GM19025 (cell line): ENCODE measurements around the gene P2RX2.

Source experiments
- ATAC-seq: cut with Tn5 transposase; IDR thresholded peaks from one replicate; pipeline ENCODE4 v1.9.1; 2021; ENCODE audit warnings: mild to moderate bottlenecking, low read depth, moderate library complexity; ENCODE audit not compliant: unreplicated experiment

The P2RX2 gene

DNA sequence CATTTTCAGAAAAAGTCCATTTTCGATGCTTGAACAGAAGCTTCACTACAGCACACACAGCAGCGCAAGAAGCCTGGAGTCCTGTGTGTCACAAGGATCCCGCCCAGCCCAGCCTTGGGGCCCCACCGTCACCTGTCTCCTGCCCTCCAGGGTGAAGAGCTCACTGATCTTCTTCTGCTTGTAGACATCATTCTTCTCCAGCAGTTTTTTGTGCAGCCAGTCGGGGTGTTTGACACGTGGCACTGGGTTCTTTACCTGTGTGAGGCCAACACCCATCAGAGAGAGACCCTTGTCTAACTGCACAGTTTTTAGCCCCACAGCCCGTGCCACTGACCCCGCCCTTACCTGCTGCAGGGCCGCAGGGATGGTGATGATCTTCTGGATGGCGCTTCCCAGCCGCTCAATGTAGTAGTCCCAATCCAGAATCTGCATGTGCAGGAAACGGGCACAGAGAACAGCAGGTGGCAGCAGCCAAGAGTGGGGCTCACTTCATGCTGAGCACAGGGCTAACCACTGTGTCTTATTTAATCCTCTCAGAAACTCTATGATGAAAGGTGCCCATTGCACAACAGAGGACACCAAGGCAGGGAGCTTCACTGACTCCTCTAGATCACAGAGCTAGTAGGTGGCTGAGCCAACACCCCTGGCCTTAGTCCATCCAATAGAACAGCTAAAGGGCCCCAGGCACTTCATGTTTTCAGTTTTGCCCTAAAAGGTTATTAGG is 38.6 kb downstream of the P2RX2 start:
- no peak for ATAC-seq

- ATAC-seq, result no peak
These were observed 39.7 kb downstream of the P2RX2 start for GRCh38 chr12:132658149-132658894.

GRCh38 chr12:132659146-132659545 is 40.6 kb downstream of the P2RX2 start:
- no peak for ATAC-seq

DNA sequence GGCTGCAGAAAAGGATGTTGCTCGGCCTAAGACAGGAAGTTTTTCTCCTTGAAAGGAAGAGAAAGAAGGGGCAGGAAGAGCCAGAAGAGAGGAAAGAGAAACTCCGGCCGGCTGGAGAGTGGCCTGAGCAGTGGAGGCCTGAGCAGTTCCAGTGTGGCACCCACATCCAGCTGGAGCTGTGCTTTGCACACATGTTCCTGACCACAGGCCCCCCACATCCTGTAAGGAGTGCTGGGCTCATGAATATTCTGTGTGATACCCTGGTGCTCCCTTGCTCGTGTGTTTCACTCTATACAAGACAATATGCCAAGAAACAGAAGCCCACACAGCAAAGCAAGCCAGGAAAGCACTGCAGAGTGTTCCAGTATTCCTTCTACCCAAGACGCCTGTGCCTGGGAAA is 41.5 kb downstream of the P2RX2 start:
- no peak for ATAC-seq

- no peak for ATAC-seq
These were observed 42.4 kb downstream of the P2RX2 start for GRCh38 chr12:132660996-132661395.

DNA sequence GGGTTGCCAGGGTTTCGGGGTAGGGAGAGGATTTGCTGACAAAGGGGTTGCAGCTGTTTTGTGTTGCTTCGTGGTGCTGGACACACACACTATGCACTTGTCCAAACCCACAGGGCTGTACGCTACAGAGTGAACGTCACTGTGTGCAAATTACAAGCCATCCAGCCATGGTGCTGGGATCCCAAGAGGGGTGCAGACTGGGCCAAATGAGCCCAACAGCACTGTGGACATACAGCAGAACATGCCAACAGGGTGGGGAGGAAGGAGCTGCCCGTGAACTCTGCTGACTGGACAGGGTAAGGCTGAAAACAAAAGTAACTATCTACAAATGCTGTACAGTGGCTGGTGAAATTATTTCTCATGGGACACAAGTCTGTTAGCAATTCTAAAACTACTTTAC is 43.4 kb downstream of the P2RX2 start:
- ATAC-seq, result no peak

- ATAC-seq, result no peak
These were observed 44.6 kb downstream of the P2RX2 start for GRCh38 chr12:132662901-132663755.

GRCh38 chr12:132664206-132665148 is 45.9 kb downstream of the P2RX2 start:
- ATAC-seq, result no peak

- no peak for ATAC-seq
These were observed 46.5 kb downstream of the P2RX2 start for GRCh38 chr12:132665149-132665491.

GRCh38 chr12:132665794-132666193 is 47.2 kb downstream of the P2RX2 start:
- no peak for ATAC-seq

DNA sequence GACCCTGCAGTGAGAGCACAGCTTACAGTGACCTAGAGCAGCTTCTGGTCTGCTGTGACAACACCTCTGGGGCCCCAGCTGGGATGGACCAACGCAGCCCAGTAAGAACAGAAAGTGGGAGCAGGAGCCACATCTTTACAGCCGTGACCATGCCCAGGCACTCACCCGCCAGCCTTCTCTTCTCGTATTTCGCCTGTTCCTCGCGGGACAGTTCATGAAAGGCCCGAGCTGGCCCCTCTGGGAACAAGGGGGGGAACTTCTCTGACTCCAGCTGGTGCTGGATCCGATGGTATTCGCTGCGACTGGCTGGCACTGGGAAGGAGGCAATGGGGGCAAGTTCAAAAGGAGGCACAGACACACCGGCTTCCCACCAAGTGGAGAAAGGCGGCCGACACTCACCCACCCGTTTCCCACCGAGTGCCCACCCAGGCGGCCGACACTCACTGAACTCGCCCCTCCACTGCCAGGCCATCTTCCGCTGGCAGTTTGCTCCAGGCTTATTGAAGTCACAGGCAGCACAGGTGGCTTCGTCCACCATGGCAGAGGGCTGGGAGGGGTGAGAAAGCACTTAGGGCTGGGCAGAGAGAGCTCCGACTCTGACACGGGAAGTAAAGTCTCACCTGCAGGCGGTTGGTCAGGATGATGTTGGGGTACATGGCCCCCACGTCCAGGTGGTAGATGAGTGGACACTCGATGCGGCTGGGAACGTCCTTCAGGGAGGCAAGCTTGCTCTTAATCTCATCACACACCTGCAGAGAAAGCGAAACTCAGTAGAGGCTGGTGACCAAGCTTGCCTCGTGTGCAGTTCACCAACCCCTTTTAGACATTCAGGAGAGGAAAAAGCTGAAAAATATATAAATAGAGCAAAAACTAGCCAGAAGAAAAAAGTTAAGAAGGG is 49.9 kb downstream of the P2RX2 start:
- no peak for ATAC-seq

DNA sequence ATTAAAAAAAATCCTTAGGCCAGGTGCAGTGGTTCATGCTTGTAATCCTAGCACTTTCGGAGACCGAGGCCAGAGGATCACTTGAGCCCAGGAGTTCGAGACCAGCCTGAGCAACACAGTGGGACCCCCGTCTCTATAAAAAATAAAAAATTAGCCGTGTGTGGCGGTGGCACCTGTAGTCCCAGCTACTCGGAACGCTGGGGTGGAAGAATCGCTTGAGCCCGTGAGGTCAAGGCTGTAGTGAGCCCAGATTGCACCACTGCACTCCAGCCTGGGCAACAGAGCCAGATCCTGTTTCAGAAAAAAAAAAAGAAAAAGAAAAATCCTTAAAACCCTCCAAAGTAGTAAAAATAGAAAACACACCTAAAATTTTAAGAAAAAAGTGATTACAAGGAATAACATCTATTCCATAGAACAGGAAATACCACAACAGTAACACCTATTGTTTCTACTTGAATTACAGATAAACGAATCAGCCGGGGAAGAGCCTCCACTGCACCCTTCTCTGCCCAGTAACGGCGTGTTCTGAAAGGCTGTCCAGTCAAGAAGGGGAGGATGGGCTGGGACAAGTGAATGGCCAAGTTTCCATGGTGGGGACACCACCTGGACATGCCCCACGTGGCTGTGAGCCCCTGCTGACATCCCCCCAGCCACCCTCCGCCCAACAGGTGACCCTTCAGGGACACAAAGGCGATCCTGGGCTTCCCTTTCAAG is 50.7 kb downstream of the P2RX2 start:
- no peak for ATAC-seq
